Measurements from ENCODE around the gene TRIP4. TPM values are rescaled to one million over a fixed set of nuclear protein-coding genes. Genes with fewer than 3 reads are reported as not detected.
A peak's percentile ranks its signal among the peaks of the same experiment; 100 is the strongest.

TRIP4 gene
- total RNA-seq, 1 donor from 2014 or later: 12.0 TPM

DNA sequence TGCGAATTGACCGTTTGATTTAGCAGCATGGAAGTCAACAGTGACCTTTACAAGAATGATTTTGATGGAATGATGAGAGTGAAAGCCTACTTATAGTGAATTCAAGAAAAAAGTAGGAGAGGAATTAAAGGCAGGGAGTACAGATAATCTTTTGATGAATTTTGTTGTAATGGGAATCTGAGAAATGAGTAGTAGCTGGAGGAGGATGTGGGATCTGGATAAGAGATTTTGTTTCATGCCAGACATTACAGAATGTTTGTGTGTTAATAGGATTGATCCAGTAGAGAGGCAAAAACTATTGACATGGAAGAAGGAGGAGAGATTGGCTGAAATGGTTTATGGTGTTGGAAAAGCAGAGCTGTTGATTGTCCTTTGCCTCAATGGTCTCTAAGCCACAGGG lies 55.4 kb downstream of the TRIP4 start:
- H3K27me3 ChIP-seq (ENCODE audit: control insufficient read depth in 3 of 3, insufficient read depth in 3 of 3, low read length in 3 of 3): no peaks in the 10 kb centered on the region
- H3K27ac ChIP-seq (ENCODE audit: low read depth, low read length): peak overlapping the region; percentile 30
- no peaks in the 10 kb centered on the region for H3K9me3 ChIP-seq (ENCODE audit: control insufficient read depth in 3 of 3, low read length in 3 of 3)
- no peak overlapping the region for H3K4me3 ChIP-seq (ENCODE audit: low read length in 3 of 3)
- H3K4me1 ChIP-seq (ENCODE audit: control insufficient read depth in 3 of 3, insufficient read depth in 3 of 3, low read length in 3 of 3): peaks cover 0 to 4% (median 0%) of the 10 kb centered on the region in 3 donors
- H3K9ac ChIP-seq (ENCODE audit: low read depth in 1 of 3, low read length in 3 of 3): no peak overlapping the region
- peaks cover 3 to 10% (median 9%) of the 10 kb centered on the region in 3 donors for H3K36me3 ChIP-seq (ENCODE audit: control insufficient read depth in 3 of 3, insufficient read depth in 3 of 3, low read length in 3 of 3)

DNA sequence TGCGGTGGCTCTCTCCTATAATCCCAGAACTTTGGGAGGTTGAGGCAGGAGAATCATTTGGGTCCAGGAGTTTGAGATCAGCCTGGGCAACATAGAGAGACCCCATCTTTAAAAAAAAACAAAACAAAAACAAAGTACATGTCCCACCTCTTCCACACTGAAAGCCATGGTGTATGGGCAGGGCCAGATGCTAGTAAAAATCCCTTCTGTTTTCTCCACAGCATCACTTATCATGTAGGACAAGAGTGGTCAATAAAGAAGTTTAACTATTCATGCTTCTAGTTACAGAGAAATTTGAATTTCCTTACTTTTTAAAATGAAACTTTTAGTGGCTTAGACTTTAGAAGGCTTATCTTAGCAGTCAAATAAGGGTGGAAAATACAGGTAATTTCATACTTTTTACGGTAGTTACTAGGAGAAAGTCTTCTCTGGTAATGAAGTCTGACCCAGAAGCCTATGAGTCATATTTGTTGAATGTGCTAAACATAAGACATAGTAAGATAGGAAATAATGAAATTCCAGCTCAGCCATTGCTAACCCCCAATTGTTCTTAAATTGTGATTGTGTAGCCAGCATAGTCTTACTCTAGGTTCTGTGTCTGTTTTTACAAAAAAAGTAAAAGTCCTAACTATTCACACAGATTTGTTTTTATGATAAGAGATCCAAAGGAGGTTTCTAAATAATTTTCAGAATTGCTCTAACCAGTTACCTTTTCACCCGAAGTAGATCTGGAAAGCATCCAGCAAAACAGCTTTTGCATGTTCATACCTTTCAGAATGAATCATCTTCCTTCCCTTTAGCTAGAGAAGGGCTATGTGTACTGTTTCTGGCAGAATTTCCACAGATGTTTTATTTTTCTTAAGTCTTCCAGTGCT lies 56.3 kb downstream of the TRIP4 start:
- peaks cover 5 to 14% (median 13%) of the 10 kb centered on the region in 3 donors for H3K36me3 ChIP-seq (ENCODE audit: control insufficient read depth in 3 of 3, insufficient read depth in 3 of 3, low read length in 3 of 3)
- no peak overlapping the region for H3K4me3 ChIP-seq (ENCODE audit: low read length in 3 of 3)
- H3K27ac ChIP-seq (ENCODE audit: low read depth, low read length): peak overlapping the region; percentile 30

DNA sequence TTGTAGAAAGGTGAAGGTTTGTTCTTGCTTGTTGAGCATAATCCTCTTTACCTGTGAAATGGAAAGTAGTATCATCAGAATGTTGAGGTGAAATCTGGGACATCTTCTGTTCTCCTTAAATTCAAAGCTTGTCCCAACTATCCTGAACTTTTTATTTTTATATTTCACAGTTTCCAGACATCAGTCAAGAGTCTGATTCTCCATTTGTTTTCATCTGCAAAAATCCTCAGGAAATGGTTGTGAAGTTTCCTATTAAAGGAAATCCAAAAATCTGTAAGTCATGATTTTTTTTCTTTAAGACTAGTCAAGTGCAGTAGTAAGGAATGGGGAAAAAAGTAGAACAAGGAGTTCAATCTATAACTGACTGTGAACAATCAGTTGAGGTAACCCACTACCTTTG lies 57.2 kb downstream of the TRIP4 start:
- Histone ChIP-seq H3K27me3 (ENCODE audit: control insufficient read depth in 3 of 3, insufficient read depth in 3 of 3, low read length in 3 of 3) (no peaks in the 10 kb centered on the region), H3K9ac (ENCODE audit: low read depth in 1 of 3, low read length in 3 of 3) (no peak overlapping the region), H3K4me1 (ENCODE audit: control insufficient read depth in 3 of 3, insufficient read depth in 3 of 3, low read length in 3 of 3) (peaks cover 0 to 4% (median 0%) of the 10 kb centered on the region in 3 donors), H3K4me3 (ENCODE audit: low read length in 3 of 3) (no peak overlapping the region), H3K36me3 (ENCODE audit: control insufficient read depth in 3 of 3, insufficient read depth in 3 of 3, low read length in 3 of 3) (peaks cover 5 to 16% (median 13%) of the 10 kb centered on the region in 3 donors), H3K27ac (ENCODE audit: low read depth, low read length) (no peak overlapping the region), H3K9me3 (ENCODE audit: control insufficient read depth in 3 of 3, low read length in 3 of 3) (no peaks in the 10 kb centered on the region)

More for the DNA sequence above, 56.3 kb downstream of the TRIP4 start:
- peaks cover 0 to 4% (median 0%) of the 10 kb centered on the region in 3 donors for H3K4me1 ChIP-seq (ENCODE audit: control insufficient read depth in 3 of 3, insufficient read depth in 3 of 3, low read length in 3 of 3)
- no peaks in the 10 kb centered on the region for H3K9me3 ChIP-seq (ENCODE audit: control insufficient read depth in 3 of 3, low read length in 3 of 3)
- no peak overlapping the region for H3K9ac ChIP-seq (ENCODE audit: low read depth in 1 of 3, low read length in 3 of 3)
- no peaks in the 10 kb centered on the region for H3K27me3 ChIP-seq (ENCODE audit: control insufficient read depth in 3 of 3, insufficient read depth in 3 of 3, low read length in 3 of 3)

DNA sequence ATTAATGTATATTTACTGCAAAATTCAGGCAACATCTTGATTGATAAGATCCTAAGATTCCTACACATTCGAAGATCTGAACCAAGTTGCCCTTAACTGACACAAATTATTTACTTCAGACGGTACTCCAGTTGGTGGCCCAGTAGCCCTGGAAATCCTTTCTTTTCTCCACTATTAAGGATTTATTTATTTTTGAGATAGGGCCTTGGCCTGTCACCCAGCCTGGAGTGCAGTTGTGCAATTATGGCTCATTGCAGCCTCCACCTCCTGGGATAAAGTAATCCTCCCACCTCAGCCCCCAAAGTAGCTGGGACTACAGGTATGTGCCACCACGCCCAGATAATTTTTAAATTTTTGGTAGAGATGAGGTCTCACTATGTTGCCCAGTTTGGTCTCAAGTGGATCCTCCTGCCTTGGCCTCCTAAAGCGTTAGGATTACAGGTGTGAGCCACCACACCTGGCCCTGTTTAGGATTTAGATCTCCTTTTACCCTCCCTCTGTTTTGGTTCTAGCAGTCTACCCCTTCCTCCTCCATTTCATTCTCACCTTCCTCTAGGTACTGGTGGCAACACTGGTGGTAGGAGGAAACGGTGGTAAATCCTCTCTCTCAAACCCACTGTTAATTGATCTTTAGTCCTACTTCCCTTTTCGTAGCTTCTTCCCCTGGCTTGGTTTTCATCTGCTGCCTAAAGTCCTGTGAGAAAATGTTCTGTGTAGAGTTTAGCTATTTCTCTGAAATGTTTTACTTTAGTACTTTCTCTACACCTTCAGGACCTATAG lies 60.1 kb downstream of the TRIP4 start:
- Histone ChIP-seq H3K9ac (ENCODE audit: low read depth in 1 of 3, low read length in 3 of 3) (no peak overlapping the region), H3K4me1 (ENCODE audit: control insufficient read depth in 3 of 3, insufficient read depth in 3 of 3, low read length in 3 of 3) (peaks cover 0 to 4% (median 0%) of the 10 kb centered on the region in 3 donors), H3K36me3 (ENCODE audit: control insufficient read depth in 3 of 3, insufficient read depth in 3 of 3, low read length in 3 of 3) (peaks cover 5 to 18% (median 13%) of the 10 kb centered on the region in 3 donors), H3K4me3 (ENCODE audit: low read length in 3 of 3) (no peak overlapping the region), H3K27me3 (ENCODE audit: control insufficient read depth in 3 of 3, insufficient read depth in 3 of 3, low read length in 3 of 3) (no peaks in the 10 kb centered on the region), H3K9me3 (ENCODE audit: control insufficient read depth in 3 of 3, low read length in 3 of 3) (no peaks in the 10 kb centered on the region), H3K27ac (ENCODE audit: low read depth, low read length) (no peak overlapping the region)

DNA sequence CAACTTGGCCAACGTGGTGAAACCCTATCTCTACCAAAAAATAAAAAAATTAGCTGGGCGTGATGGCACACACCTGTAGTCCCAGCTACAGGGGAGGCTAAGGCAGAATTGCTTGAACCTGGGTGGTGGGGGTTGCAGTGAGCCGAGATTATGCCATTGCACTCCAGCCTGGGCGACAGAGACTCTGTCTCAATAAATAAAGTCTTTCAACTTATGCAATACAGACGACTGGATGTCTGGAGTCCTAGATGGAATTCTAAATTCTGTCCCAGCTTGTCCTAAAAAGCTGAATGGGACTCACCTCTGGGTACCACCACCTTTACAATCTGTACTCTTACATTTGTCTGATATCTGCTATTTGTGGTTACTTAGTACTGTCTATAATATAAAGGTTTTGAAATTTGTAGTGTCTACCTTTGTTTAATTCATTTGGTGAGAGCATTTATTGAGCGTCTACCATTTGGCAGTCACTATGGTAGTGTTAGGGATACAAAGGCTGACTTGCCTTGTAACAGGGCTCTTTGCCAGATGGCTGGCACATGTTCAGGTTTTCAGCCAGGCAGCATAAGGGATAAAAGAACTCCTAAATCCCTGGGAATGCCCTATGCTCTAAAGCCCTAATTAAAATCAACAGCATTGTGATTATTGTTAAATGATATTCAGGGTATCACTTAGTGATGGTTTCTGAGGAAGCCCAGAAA lies 65.5 kb downstream of the TRIP4 start:
- Histone ChIP-seq H3K27me3 (ENCODE audit: control insufficient read depth in 3 of 3, insufficient read depth in 3 of 3, low read length in 3 of 3) (no peaks in the 10 kb centered on the region), H3K4me3 (ENCODE audit: low read length in 3 of 3) (no peak overlapping the region), H3K9me3 (ENCODE audit: control insufficient read depth in 3 of 3, low read length in 3 of 3) (no peaks in the 10 kb centered on the region), H3K4me1 (ENCODE audit: control insufficient read depth in 3 of 3, insufficient read depth in 3 of 3, low read length in 3 of 3) (no peaks in the 10 kb centered on the region), H3K27ac (ENCODE audit: low read depth, low read length) (no peak overlapping the region), H3K9ac (ENCODE audit: low read depth in 1 of 3, low read length in 3 of 3) (no peak overlapping the region), H3K36me3 (ENCODE audit: control insufficient read depth in 3 of 3, insufficient read depth in 3 of 3, low read length in 3 of 3) (peaks cover 1 to 14% (median 3%) of the 10 kb centered on the region in 3 donors)

DNA sequence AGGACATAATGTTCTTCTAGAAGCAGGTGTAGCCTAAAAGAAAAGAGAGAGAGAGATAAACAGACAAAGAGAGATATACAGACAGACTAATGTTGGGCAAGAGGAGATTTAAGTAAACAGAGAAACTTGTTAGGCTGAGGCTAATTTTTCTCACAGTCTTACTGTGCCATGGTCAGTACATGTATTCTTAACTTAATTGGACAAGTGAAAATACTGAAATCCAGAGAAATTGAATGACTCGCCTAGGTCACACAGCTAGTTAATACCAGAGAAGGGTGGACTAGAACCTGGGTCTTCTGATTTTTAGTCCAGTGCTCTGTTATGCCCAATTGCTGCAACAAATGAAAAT lies 66.0 kb downstream of the TRIP4 start:
- H3K9ac ChIP-seq (ENCODE audit: low read depth in 1 of 3, low read length in 3 of 3): no peak overlapping the region
- H3K27me3 ChIP-seq (ENCODE audit: control insufficient read depth in 3 of 3, insufficient read depth in 3 of 3, low read length in 3 of 3): no peaks in the 10 kb centered on the region
- no peaks in the 10 kb centered on the region for H3K9me3 ChIP-seq (ENCODE audit: control insufficient read depth in 3 of 3, low read length in 3 of 3)
- H3K4me1 ChIP-seq (ENCODE audit: control insufficient read depth in 3 of 3, insufficient read depth in 3 of 3, low read length in 3 of 3): no peaks in the 10 kb centered on the region
- H3K4me3 ChIP-seq (ENCODE audit: low read length in 3 of 3): no peak overlapping the region
- peaks cover 0 to 12% (median 0%) of the 10 kb centered on the region in 3 donors for H3K36me3 ChIP-seq (ENCODE audit: control insufficient read depth in 3 of 3, insufficient read depth in 3 of 3, low read length in 3 of 3)
- H3K27ac ChIP-seq (ENCODE audit: low read depth, low read length): no peak overlapping the region

DNA sequence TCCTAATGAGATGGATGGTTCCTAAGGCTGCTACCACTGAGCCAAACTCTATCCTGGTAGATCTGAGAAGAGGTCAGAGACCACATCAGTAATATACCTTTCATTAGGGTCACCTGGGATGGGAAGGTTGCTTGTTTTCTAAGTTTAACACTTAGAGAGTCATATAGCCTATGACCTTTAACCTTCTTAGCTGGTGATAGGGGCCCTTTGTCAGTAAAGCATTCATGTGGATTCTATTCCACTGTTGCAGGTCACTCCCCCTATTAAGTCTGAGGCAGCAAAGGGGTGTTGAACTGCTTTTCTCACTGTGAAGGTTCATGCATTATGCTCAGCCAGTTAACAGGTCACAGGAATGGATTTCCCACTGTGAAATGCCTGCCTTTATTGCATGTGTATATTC lies 66.6 kb downstream of the TRIP4 start:
- H3K27me3 ChIP-seq (ENCODE audit: control insufficient read depth in 3 of 3, insufficient read depth in 3 of 3, low read length in 3 of 3): no peaks in the 10 kb centered on the region
- no peaks in the 10 kb centered on the region for H3K9me3 ChIP-seq (ENCODE audit: control insufficient read depth in 3 of 3, low read length in 3 of 3)
- no peak overlapping the region for H3K27ac ChIP-seq (ENCODE audit: low read depth, low read length)
- H3K4me1 ChIP-seq (ENCODE audit: control insufficient read depth in 3 of 3, insufficient read depth in 3 of 3, low read length in 3 of 3): no peaks in the 10 kb centered on the region
- no peak overlapping the region for H3K4me3 ChIP-seq (ENCODE audit: low read length in 3 of 3)
- H3K36me3 ChIP-seq (ENCODE audit: control insufficient read depth in 3 of 3, insufficient read depth in 3 of 3, low read length in 3 of 3): peaks cover 0 to 12% (median 0%) of the 10 kb centered on the region in 3 donors
- H3K9ac ChIP-seq (ENCODE audit: low read depth in 1 of 3, low read length in 3 of 3): no peak overlapping the region

DNA sequence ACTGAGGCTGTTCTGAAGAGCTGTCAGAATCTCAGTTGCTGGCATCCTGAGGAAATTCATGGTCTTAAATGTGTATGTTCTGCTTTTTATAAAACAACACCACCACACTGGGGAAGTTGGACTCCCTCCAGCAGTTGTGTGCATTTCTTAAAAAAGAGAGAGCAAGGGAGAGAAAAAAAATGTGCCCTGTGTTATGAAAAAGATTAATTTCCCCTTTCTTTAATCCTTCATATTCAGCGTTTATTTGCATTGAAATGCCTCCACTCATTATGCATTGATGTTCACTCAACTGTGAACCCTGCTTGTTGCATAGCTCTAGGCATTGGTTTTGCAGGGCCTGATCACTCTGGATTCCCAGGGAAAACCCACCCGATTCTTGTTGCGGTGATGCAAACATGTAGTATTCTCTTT lies 68.3 kb downstream of the TRIP4 start:
- peaks cover 0 to 8% (median 0%) of the 10 kb centered on the region in 3 donors for H3K36me3 ChIP-seq (ENCODE audit: control insufficient read depth in 3 of 3, insufficient read depth in 3 of 3, low read length in 3 of 3)
- H3K27ac ChIP-seq (ENCODE audit: low read depth, low read length): no peak overlapping the region
- no peaks in the 10 kb centered on the region for H3K9me3 ChIP-seq (ENCODE audit: control insufficient read depth in 3 of 3, low read length in 3 of 3)
- no peaks in the 10 kb centered on the region for H3K27me3 ChIP-seq (ENCODE audit: control insufficient read depth in 3 of 3, insufficient read depth in 3 of 3, low read length in 3 of 3)
- no peak overlapping the region for H3K9ac ChIP-seq (ENCODE audit: low read depth in 1 of 3, low read length in 3 of 3)
- H3K4me3 ChIP-seq (ENCODE audit: low read length in 3 of 3): no peak overlapping the region
- peaks cover 0 to 5% (median 3%) of the 10 kb centered on the region in 3 donors for H3K4me1 ChIP-seq (ENCODE audit: control insufficient read depth in 3 of 3, insufficient read depth in 3 of 3, low read length in 3 of 3)

DNA sequence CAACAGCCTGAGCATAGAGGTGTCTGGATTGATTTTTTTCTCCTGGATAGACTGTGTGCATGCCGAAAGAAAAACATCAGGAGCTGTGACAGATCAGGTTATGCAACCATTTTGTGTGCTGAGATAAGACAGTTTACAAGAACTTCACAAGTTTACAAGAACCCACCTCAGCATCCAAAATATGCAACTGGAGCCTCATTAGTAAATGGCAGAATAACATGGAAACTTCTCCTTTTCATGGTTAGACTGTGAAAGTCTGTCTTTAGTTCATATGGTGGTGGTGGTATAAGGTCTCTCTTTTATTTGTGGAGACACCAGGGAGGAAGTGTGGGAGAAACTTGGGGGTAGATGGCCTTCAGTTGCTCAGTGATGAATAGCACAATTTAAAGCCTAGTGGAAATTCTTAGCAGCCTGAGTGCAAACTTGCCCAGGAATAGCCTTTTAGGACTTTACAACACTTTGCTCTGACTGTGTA lies 69.0 kb downstream of the TRIP4 start:
- H3K4me1 ChIP-seq (ENCODE audit: control insufficient read depth in 3 of 3, insufficient read depth in 3 of 3, low read length in 3 of 3): peaks cover 6 to 12% (median 6%) of the 10 kb centered on the region in 3 donors
- H3K4me3 ChIP-seq (ENCODE audit: low read length in 3 of 3): no peak overlapping the region
- H3K27me3 ChIP-seq (ENCODE audit: control insufficient read depth in 3 of 3, insufficient read depth in 3 of 3, low read length in 3 of 3): no peaks in the 10 kb centered on the region
- H3K27ac ChIP-seq (ENCODE audit: low read depth, low read length): no peak overlapping the region
- H3K9me3 ChIP-seq (ENCODE audit: control insufficient read depth in 3 of 3, low read length in 3 of 3): no peaks in the 10 kb centered on the region
- H3K36me3 ChIP-seq (ENCODE audit: control insufficient read depth in 3 of 3, insufficient read depth in 3 of 3, low read length in 3 of 3): peaks cover 0 to 8% (median 0%) of the 10 kb centered on the region in 3 donors
- H3K9ac ChIP-seq (ENCODE audit: low read depth in 1 of 3, low read length in 3 of 3): no peak overlapping the region
